ENCODE results near the gene GNPDA2.
"Not testable (repeated sequence)": the region's sequence is repeated elsewhere in the genome, so short reads cannot be mapped to it uniquely, and the experiment has no call there.

The GNPDA2 gene

DNA sequence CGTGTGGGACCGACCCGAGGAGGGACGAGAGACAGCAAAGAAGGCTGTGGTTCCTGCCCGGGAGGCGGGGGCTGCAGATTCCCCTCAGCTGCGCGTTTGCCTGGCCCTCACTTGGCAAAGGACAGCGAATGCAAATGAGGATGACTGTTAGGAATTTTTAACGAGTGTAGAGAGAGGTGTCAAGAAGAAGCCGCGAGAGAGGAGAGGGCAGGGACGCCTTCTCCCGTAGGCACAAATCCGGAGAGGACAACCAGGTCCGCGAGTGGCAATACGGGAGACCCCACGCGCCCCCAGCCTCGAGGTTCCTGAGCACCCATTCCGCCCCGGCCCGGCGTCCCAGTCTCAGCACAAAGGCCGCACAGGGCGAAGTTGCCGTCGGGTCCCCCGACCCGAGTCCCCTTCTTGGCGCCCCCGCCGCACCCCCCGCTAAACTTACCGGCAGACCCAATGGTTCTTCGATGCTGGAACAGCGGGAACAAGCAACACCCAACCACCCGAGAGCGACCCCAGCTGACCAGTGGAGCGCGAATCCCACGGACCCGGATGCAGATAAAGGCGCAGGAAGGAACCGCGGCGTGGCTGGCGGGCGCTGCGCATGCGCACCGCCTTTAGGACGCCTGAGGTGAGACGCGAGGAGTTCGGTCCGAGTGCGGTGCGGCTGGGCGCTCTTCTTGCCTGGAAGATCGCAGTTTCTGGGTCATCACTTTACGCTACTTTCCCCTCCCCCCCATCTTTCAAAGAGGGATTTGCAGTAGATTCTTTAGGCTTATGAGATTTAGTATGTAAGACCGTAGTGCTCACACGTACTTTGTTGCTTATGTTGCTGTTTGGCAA is at the start of gene GNPDA2:
Gene GNPDA2 (minus strand): TSS at position 519 of the 834 bp plus-strand sequence. CDS start 4,349 bp downstream, outside the sequence.
- DNase-seq, result peak; percentile 94

- DNase-seq, result no peak
Measured at GRCh38 chr4:44772340-44772739, 46.0 kb upstream of the GNPDA2 start.

DNA sequence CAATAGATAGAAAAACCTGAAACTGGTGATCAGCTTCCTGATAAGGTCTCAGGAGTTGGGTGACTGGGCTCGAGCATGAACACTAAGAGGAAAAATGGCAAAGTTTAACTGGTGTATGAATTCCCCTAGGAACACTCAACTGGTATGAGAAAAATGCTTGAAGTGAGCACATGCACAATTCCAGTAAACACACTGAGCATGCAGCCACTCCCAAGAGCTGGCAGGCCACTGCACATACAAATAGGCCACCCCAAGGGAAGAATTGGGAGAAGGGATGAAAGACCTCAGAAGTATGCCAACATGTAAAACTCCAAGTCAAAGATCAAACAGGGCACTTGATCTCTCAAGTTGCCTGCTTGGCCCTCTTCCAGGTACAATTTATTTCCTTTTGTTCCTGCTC is 45.4 kb upstream of the GNPDA2 start:
- no peak for DNase-seq

- DNase-seq, result no peak
Measured at GRCh38 chr4:44766453-44766852, 40.1 kb upstream of the GNPDA2 start.

- DNase-seq, result no peak
Measured at GRCh38 chr4:44765116-44765515, 38.8 kb upstream of the GNPDA2 start.

GRCh38 chr4:44761306-44761705 is 35.0 kb upstream of the GNPDA2 start:
- peak; percentile 30 for DNase-seq

DNA sequence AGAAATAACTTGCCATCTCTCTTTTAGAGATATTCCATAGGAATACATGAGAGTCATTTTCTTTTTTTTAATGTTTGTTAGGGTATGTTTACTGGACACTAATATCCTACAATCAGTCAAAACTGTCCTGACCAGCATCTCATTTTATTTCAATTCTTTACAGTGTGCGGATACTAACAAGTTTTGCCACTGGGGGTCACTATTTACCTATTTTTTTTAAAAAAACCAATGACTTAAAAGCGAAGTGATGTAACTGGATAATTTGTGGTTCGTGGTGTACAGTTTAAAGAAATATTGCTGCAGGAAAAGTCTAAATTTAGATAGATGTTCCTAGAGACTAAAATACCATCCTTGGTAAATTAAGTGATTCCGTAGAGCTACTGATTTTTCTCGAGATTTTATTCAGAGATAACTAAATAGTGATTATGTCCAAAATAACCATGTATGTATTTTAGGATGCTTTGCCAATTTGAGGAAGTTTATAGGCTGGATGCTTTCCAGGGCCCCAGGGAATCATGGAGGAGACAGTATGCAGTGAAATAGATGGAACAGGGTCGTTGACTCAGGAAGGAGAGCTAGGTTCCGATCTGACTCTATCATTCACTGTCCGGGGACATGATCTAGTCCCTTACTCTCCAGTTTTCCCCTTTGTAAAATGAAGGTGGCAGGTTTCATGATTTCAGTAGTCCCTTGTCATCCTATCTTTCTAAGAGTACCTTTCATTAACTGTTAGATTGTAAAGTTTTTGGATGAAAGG is 34.0 kb upstream of the GNPDA2 start:
- no peak for DNase-seq

DNA sequence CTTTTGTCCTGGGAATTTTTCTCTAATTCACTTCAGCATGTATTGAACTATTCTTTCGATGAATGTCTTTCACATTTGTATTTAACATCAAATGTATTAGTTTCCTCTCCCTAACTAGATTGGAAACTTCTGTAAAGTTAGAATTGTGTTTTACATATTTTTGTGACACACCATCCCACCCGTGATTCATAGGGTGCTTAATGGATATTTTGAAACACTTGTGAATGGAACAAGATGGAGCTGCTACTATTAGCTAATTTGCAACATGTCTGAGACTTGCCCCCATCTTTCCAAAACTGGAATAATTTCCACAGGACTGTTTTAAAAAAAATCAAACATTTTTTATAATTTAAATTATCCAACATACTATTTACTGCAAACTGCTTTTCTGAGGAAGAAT is 30.2 kb upstream of the GNPDA2 start:
- no peak for DNase-seq

- no peak for DNase-seq
Measured at GRCh38 chr4:44740201-44740600, 13.8 kb upstream of the GNPDA2 start.

GRCh38 chr4:44738615-44739014 is 12.3 kb upstream of the GNPDA2 start:
- DNase-seq, result no peak

DNA sequence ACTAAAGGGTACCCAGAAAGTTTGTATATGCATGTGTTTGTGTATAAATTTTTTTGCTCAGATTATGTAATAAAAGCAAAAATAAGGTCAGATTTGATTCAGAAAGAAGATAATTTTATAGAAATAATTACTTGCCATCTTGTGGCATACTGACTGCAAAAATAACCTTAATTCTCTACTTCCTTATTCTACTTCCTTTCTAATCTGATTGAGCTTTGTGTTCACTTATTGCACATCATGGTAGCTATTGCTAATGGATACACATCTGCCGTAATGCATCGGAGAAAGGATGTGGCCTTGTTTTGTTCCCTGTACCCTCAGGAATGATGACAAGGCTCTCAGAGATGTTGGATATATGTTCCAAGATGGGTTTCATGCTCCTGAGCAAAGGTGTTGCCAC is 10.5 kb upstream of the GNPDA2 start:
- DNase-seq, result no peak

GRCh38 chr4:44728694-44729093 is 2.3 kb upstream of the GNPDA2 start:
- DNase-seq, result not testable (repeated sequence)

DNA sequence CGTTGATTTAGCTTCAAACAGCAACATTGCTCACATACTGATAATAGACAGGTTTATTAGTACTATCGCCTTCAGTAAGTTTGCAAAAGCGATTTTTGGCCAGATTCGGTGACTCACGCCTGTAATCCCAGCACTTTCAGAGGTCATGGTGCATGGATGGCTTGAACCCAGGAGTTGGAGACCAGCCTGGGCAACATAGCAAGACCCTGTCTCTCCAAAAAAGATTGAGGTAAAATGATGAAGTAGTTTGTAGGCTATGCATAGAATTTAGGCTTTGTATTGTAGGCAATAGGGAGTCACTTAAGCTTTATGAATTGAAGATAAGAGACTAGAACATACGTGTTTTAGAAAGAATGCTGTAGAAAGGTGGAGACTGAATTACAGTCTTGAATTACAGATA is 1.1 kb upstream of the GNPDA2 start:
- no peak for DNase-seq

- DNase-seq, result no peak
Measured at GRCh38 chr4:44725726-44726037, 674 bp downstream of the GNPDA2 start.

DNA sequence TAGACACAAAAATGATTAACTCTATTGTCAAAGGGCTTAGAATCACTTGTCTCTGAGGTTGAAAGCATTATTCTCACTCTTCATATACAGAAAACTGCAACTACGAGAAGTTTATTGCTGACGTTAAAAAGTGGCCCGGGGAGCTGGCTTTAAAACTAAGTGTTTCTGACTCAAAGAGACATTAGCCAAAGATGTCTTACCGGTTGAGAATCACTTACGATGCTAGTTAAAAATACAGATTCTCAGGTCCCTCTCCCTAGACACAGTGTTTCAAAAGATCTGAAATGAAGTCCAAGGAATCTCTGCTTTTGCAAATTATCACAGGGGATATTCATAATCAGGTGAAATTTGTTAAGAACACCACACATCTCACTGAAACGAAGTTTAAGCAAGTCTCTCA is 1.2 kb downstream of the GNPDA2 start:
- no peak for DNase-seq

DNA sequence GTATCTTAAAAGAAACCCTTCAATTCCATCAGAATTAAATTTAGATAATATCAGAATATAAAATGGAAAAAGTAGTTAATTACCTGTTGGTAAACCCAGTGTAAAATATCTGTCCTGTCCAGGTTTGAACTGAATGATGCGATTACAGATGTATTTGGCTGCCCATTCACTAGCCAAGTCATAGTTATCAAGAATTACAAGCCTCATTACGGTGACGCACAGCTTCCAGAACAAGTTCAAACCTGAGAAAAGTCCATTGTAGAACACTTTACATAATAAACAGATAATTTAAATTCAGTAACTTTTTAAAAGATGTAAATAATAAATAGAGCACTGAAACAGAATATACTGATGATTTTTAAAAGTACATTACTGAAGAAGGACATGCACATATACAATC is 4.4 kb downstream of the GNPDA2 start:
- no peak for DNase-seq

DNA sequence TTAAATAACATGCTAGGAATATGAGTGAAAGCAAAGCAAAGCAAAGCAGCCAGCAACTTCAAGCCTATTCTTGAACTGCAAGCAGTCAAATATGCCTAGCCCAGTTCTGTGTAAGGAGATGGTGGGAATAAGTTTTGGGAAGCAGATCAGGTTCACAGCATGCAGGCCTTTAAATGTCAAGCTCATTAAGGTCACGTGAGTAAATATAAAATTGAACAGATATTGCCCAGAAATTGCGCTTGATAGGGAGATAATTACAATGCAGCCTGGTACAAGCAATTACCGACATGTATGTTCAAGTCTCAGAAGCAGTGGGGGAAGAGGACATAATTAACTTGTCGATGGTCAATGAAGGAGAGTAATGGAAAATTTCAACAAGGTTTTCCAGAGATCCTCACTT is 6.0 kb downstream of the GNPDA2 start:
- DNase-seq, result no peak

DNA sequence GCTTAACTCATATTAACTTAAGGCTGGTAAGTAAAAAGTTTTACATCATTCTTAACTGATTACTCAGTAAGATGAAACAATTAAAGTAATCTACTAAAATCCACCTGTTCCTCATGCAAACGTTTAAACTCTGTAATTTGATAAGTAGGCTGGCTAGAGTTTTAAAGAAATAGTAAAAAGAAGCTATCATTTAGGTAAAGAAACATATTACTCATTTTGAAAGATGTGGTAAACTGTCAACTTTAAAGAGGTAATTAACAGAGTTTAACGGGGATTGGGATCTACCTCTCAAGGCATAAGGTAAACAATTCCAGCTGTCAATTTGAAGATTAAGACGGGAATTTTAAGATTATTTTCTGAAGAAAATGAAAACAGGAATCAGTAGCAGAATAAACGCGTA is 9.8 kb downstream of the GNPDA2 start:
- DNase-seq, result no peak

- no peak for DNase-seq
Measured at GRCh38 chr4:44713125-44713524, 13.2 kb downstream of the GNPDA2 start.

DNA sequence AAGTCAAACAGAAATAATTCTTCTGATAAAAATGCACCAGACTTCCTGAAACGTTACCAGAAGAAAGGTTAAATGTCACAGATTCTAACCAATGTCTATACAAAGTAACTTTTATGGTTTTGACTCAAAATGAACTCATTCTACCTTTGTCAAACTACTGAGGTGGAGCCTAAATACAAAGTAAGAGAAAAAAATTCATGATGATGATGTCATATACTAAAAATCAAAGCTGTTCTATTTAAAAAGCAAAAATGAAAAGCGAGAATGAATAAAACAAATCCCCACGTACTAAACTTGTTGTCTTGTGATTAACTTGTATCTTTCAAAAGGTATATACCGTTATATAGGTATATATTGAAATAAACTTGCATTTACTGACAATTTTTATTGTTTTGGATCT is 21.7 kb downstream of the GNPDA2 start:
- no peak for DNase-seq

DNA sequence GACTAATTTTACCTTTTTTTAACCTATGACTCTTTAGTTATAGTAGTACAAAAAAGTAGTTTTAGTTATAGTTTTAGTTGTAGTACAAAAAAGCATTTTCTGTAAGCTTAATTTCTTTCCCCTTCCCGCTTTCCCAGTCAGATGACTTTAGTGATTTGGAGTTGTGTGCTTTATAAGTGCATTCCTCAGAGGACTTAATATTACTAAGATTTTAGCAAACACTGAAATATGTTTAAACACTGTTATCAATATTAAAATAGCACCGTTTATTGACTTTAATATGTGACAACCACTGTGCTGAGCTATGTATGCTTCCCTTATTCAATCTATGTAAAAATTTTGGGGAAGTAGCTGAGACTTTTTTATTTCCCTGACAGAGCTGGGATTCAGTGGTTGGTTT is 25.3 kb downstream of the GNPDA2 start:
- DNase-seq, result no peak

GRCh38 chr4:44700427-44700826 is 25.9 kb downstream of the GNPDA2 start:
- DNase-seq, result no peak

DNA sequence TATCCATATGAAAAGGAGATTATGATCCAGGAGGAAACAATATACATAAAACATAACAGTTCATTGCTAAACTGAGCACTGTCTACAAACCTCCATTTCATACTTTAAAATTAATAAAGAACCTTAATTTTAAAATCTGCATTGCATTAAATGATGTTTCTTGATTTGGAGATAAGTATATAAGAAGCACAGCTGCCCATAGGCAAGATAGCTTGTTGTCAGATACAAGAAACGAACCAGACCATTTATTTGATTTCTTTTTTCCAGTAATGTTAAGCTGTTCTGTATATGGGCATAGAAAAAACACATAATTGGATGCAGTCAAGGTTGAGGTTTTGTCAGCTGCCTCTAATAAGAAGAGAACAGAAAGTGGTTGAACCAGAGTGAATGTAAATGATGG is 41.7 kb downstream of the GNPDA2 start:
- DNase-seq, result no peak

GRCh38 chr4:44679060-44679459 is 47.3 kb downstream of the GNPDA2 start:
- DNase-seq, result no peak

Data from left hindlimb (tissue), 1 donor.